RWPE2 (cell line): ENCODE data around the gene ACAP3.

Source experiments
- ATAC-seq: fragments of 200-7000 bp; cut with Tn5 transposase; 3 replicates; pipeline ENCODE4 v1.9.1; 2021; ENCODE audit warnings: low read depth
- DNase-seq: peaks from one replicate; pipeline ENCODE4 v3.0.0-alpha.2; 2020; ENCODE audit warnings: low spot score
- H3K27ac ChIP-seq: fragments of 450-650 bp; 2 replicates; pipeline ENCODE4 v1.5.1; 2017; ENCODE audit warnings: mild to moderate bottlenecking; ENCODE audit not compliant: poor library complexity, severe bottlenecking
- H3K27me3 ChIP-seq: fragments of 250-450 bp; sonication (Bioruptor Pico); 2 replicates; pipeline ENCODE4 v1.5.1; 2021; ENCODE audit warnings: mild to moderate bottlenecking, moderate library complexity; ENCODE audit not compliant: insufficient read depth, poor library complexity, severe bottlenecking
- H3K36me3 ChIP-seq: fragments of 250-450 bp; sonication (Bioruptor Pico); 2 replicates; pipeline ENCODE4 v1.5.1; 2020; ENCODE audit warnings: low read depth, mild to moderate bottlenecking, moderate library complexity
- H3K4me1 ChIP-seq: fragments of 250-450 bp; sonication (Bioruptor Pico); 2 replicates; pipeline ENCODE4 v1.5.1; 2021; ENCODE audit warnings: mild to moderate bottlenecking, moderate library complexity; ENCODE audit not compliant: insufficient read depth, poor library complexity, severe bottlenecking
- H3K4me3 ChIP-seq: fragments of 250-450 bp; sonication (Bioruptor Pico); 2 replicates; pipeline ENCODE4 v1.5.1; 2021; ENCODE audit warnings: mild to moderate bottlenecking, moderate library complexity; ENCODE audit not compliant: severe bottlenecking
- H3K9me3 ChIP-seq: fragments of 250-450 bp; sonication (Bioruptor Pico); 2 replicates; pipeline ENCODE4 v1.5.1; 2021; ENCODE audit warnings: mild to moderate bottlenecking, moderate library complexity; ENCODE audit not compliant: severe bottlenecking
- TF ChIP-seq, protein P1 (sequence below): fragments of 450-650 bp; IDR thresholded peaks from one replicate; pipeline ENCODE4 v1.5.1; 2017; ENCODE audit warnings: mild to moderate bottlenecking, moderate library complexity; ENCODE audit not compliant: poor library complexity, severe bottlenecking

ACAP3 gene

DNA sequence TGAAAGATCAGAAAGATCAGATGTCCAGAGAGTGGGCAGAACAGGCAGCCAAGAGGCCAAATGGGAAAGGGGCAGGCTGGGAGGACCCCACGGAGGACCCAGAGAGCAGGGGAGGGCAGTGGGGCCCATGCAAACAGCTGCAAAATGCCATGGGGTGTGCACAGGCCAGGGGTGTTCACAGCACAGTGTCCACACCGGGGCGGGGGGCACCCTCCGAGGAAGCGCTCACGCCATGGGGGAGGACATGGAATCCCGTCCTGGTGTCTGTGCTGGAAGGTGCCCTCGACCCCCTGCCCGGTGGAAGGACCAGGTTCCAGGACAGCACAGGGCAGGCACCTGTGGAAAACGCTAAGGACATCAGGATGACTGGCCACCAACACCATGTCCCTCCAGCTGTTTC lies 15.2 kb upstream of the ACAP3 start:
- Histone ChIP-seq H3K27me3 (no peaks in the 10 kb centered on the region), H3K4me1 (peaks cover 4% of the 10 kb centered on the region), H3K36me3 (peaks cover 29% of the 10 kb centered on the region), H3K4me3 (no peak overlapping the region), H3K27ac (no peak overlapping the region), H3K9me3 (no peaks in the 10 kb centered on the region)
- DNase-seq: no peak
- TF ChIP-seq, protein P1, sequence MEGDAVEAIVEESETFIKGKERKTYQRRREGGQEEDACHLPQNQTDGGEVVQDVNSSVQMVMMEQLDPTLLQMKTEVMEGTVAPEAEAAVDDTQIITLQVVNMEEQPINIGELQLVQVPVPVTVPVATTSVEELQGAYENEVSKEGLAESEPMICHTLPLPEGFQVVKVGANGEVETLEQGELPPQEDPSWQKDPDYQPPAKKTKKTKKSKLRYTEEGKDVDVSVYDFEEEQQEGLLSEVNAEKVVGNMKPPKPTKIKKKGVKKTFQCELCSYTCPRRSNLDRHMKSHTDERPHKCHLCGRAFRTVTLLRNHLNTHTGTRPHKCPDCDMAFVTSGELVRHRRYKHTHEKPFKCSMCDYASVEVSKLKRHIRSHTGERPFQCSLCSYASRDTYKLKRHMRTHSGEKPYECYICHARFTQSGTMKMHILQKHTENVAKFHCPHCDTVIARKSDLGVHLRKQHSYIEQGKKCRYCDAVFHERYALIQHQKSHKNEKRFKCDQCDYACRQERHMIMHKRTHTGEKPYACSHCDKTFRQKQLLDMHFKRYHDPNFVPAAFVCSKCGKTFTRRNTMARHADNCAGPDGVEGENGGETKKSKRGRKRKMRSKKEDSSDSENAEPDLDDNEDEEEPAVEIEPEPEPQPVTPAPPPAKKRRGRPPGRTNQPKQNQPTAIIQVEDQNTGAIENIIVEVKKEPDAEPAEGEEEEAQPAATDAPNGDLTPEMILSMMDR: no peak
- no peak for ATAC-seq

GRCh38 chr1:1322418-1322817 lies 14.7 kb upstream of the ACAP3 start:
- Histone ChIP-seq H3K27me3 (no peaks in the 10 kb centered on the region), H3K27ac (no peak overlapping the region), H3K36me3 (peaks cover 34% of the 10 kb centered on the region)

GRCh38 chr1:1321477-1321876 lies 13.7 kb upstream of the ACAP3 start:
- DNase-seq (no peak), ATAC-seq (no peak)
- no peaks in the 10 kb centered on the region for H3K9me3 ChIP-seq
- H3K36me3 ChIP-seq: peaks cover 44% of the 10 kb centered on the region
- no peak overlapping the region for H3K4me3 ChIP-seq
- H3K27me3 ChIP-seq: no peaks in the 10 kb centered on the region
- H3K27ac ChIP-seq: no peak overlapping the region
- TF ChIP-seq, protein P1: no peak
- peaks cover 6% of the 10 kb centered on the region for H3K4me1 ChIP-seq

More at GRCh38 chr1:1322418-1322817, 14.7 kb upstream of the ACAP3 start:
- peaks cover 6% of the 10 kb centered on the region for H3K4me1 ChIP-seq
- no peak for ATAC-seq
- no peaks in the 10 kb centered on the region for H3K9me3 ChIP-seq
- H3K4me3 ChIP-seq: no peak overlapping the region
- no peak for DNase-seq
- TF ChIP-seq, protein P1: no peak

GRCh38 chr1:1320666-1321448 lies 13.1 kb upstream of the ACAP3 start:
- TF ChIP-seq, protein P1: no peak
- DNase-seq: no peak
- H3K27ac ChIP-seq: no peak overlapping the region

GRCh38 chr1:1319646-1319941 lies 11.9 kb upstream of the ACAP3 start:
- TF ChIP-seq, protein P1: no peak
- H3K36me3 ChIP-seq: peaks cover 59% of the 10 kb centered on the region
- no peak for DNase-seq
- no peaks in the 10 kb centered on the region for H3K27me3 ChIP-seq
- peaks cover 6% of the 10 kb centered on the region for H3K4me1 ChIP-seq
- H3K9me3 ChIP-seq: no peaks in the 10 kb centered on the region
- no peak overlapping the region for H3K4me3 ChIP-seq
- ATAC-seq: no peak
- no peak overlapping the region for H3K27ac ChIP-seq

More at GRCh38 chr1:1320666-1321448, 13.1 kb upstream of the ACAP3 start:
- no peaks in the 10 kb centered on the region for H3K9me3 ChIP-seq
- H3K4me3 ChIP-seq: no peak overlapping the region
- ATAC-seq: no peak
- no peaks in the 10 kb centered on the region for H3K27me3 ChIP-seq
- H3K4me1 ChIP-seq: peaks cover 6% of the 10 kb centered on the region
- H3K36me3 ChIP-seq: peaks cover 50% of the 10 kb centered on the region
